OCI-LY7 (cell line): ENCODE data around the gene DEFB131A.
"Not testable (repeated sequence)": the region's sequence is repeated elsewhere in the genome, so short reads cannot be mapped to it uniquely, and the experiment has no call there.

Source experiments
- EZH2phosphoT487 ChIP-seq: fragments of 200-600 bp; sonication (generic); IDR thresholded peaks from 2 replicates; pipeline ENCODE4 v1.6.1; 2018; ENCODE audit warnings: low read depth, borderline replicate concordance, mild to moderate bottlenecking, mixed run types, antibody characterized with exemption, low read length, moderate library complexity, mixed read lengths
- TF ChIP-seq, protein P1 (sequence below): fragments of 200-600 bp; sonication (generic); conservative IDR thresholded peaks from 2 replicates; pipeline ENCODE4 v1.5.1; 2014; ENCODE audit warnings: mild to moderate bottlenecking, antibody characterized with exemption, low read length, moderate library complexity, mixed read lengths

DNA sequence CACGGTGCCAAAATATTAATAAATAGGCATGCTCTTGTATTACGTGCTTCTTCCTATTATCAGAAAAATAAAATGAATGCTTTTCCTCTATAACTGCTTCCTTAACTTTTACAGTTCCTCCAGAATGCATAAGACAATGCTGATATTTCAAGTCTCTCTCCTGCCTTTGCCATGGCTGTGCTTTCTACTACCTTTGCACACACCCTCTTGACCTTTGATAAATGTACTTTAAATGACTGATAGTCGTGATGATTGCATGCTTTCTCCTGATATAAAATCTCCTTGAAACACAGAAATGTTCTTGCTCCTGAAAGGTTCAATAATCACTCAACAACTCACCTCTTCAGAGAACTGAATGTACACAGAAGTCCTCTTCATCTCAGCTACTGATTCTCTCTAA, at the start of gene DEFB131A:
- TF ChIP-seq, protein P1, sequence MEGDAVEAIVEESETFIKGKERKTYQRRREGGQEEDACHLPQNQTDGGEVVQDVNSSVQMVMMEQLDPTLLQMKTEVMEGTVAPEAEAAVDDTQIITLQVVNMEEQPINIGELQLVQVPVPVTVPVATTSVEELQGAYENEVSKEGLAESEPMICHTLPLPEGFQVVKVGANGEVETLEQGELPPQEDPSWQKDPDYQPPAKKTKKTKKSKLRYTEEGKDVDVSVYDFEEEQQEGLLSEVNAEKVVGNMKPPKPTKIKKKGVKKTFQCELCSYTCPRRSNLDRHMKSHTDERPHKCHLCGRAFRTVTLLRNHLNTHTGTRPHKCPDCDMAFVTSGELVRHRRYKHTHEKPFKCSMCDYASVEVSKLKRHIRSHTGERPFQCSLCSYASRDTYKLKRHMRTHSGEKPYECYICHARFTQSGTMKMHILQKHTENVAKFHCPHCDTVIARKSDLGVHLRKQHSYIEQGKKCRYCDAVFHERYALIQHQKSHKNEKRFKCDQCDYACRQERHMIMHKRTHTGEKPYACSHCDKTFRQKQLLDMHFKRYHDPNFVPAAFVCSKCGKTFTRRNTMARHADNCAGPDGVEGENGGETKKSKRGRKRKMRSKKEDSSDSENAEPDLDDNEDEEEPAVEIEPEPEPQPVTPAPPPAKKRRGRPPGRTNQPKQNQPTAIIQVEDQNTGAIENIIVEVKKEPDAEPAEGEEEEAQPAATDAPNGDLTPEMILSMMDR = not testable (repeated sequence)
- not testable (repeated sequence) for TF ChIP-seq EZH2phosphoT487
